GM12878 (cell line): ENCODE data around the gene CARD16. TPM values are rescaled to one million over a fixed set of nuclear protein-coding genes. Genes with fewer than 3 reads are reported as not detected.

Source experiments
- ATAC-seq: fragments of 200-7000 bp; cut with Tn5 transposase; 3 replicates; pipeline ENCODE4 v1.9.1; 2020; ENCODE audit warnings: mild to moderate bottlenecking, moderate library complexity
- BruUV-seq: library from RNA; stranded (reverse); fragments of 400-500 nt; replicated peaks from 2 replicates; lab custom pipeline; 2021; lab: Mats Ljungman, UMichigan
- CTCF ChIA-PET: fragments of 300-600 bp; sonication (Branson Sonifier 250); formaldehyde crosslinking; extraction: SDS; loops from one replicate; lab custom pipeline; 2021; ENCODE audit warnings: inconsistent platforms; lab: Yijun Ruan, JAX
- POLR2A ChIA-PET: fragments of 350-600 bp; formaldehyde crosslinking; extraction: SDS; loops from one replicate; lab custom pipeline; 2021; ENCODE audit warnings: inconsistent platforms; lab: Charles Lee
- RAD21 ChIA-PET: fragments of 300-600 bp; sonication (Branson Sonifier 250); formaldehyde crosslinking; loops from one replicate; lab custom pipeline; 2023; ENCODE audit warnings: antibody characterized with exemption; ENCODE audit not compliant: unreplicated experiment; lab: Charles Lee
- SMC1A ChIA-PET: fragments of 300-600 bp; sonication (Branson Sonifier 250); formaldehyde crosslinking; loops from one replicate; lab custom pipeline; 2023; ENCODE audit not compliant: unreplicated experiment, uncharacterized antibody; lab: Charles Lee
- DNase-seq: peaks from one replicate; pipeline ENCODE4 v3.0.0-alpha.2; 2011; ENCODE audit warnings: low read depth, low spot score
- FAIRE-seq: peaks from 3 replicates; lab custom pipeline; 2011; peaks lifted over from hg19 to GRCh38; lab: Jason Lieb, UNC
- H2AFZ ChIP-seq: 2 replicates; pipeline ENCODE4 v1.6.0; 2011; ENCODE audit warnings: low read depth, low read length, control low read depth; ENCODE audit not compliant: control insufficient read depth
- H3K27ac ChIP-seq: 2 replicates; pipeline ENCODE4 v1.5.1; 2011; ENCODE audit warnings: control low read depth; ENCODE audit not compliant: control insufficient read depth, insufficient read depth
- H3K27me3 ChIP-seq, 2 experiments: replicated peaks in 1 of 2; 2 replicates each; pipeline versions ENCODE4 v1.6.0 to v1.6.1; 2011; ENCODE audit warnings: low read length in 1 of 2; ENCODE audit not compliant: control insufficient read depth in 2 of 2, insufficient read depth in 2 of 2
- H3K36me3 ChIP-seq, 2 experiments: 2 replicates each; pipeline ENCODE4 v1.5.1; 2011; ENCODE audit warnings: low read length in 1 of 2; ENCODE audit not compliant: control insufficient read depth in 2 of 2, insufficient read depth in 2 of 2
- H3K4me1 ChIP-seq: 2 replicates; pipeline ENCODE4 v1.6.1; 2011; ENCODE audit warnings: mild to moderate bottlenecking, low read length, moderate library complexity, mixed read lengths; ENCODE audit not compliant: control insufficient read depth, insufficient read depth
- H3K4me2 ChIP-seq: 2 replicates; pipeline ENCODE4 v1.6.0; 2011; ENCODE audit warnings: control low read depth; ENCODE audit not compliant: control insufficient read depth, insufficient read depth
- H3K4me3 ChIP-seq: fragments of 200-600 bp; sonication (generic); 2 replicates; pipeline ENCODE4 v1.5.1; 2016
- H3K79me2 ChIP-seq: 2 replicates; pipeline ENCODE4 v1.6.0; 2011; ENCODE audit warnings: low read length; ENCODE audit not compliant: control insufficient read depth, insufficient read depth
- H3K9ac ChIP-seq: 2 replicates; pipeline ENCODE4 v1.8.0; 2011; ENCODE audit warnings: low read length, control low read depth, mixed read lengths; ENCODE audit not compliant: control insufficient read depth, insufficient read depth
- H3K9me3 ChIP-seq: replicated peaks from 3 replicates; pipeline ENCODE4 v1.5.1; 2011; ENCODE audit warnings: mild to moderate bottlenecking, low read length; ENCODE audit not compliant: control insufficient read depth, insufficient read depth
- H4K20me1 ChIP-seq: 2 replicates; pipeline ENCODE4 v1.6.0; 2011; ENCODE audit not compliant: control insufficient read depth, insufficient read depth
- BMI1 ChIP-seq: fragments of 450-650 bp; IDR thresholded peaks from 2 replicates; pipeline ENCODE4 v1.6.1; 2016; ENCODE audit warnings: mild to moderate bottlenecking, moderate library complexity, borderline replicate concordance
- BRCA1 ChIP-seq: IDR thresholded peaks from 2 replicates; pipeline ENCODE4 v1.6.1; 2011; ENCODE audit warnings: low read depth, low read length, improper control_type of control experiment
- GATAD2B ChIP-seq: fragments of 450-650 bp; conservative IDR thresholded peaks from 2 replicates; pipeline ENCODE4 v1.6.1; 2017; ENCODE audit warnings: low read depth, mild to moderate bottlenecking, moderate library complexity
- KLF5 ChIP-seq: fragments of 450-650 bp; IDR thresholded peaks from 2 replicates; pipeline ENCODE4 v1.6.1; 2014; ENCODE audit warnings: mild to moderate bottlenecking; ENCODE audit not compliant: partially characterized antibody
- PBX3 ChIP-seq: IDR thresholded peaks from 2 replicates; pipeline ENCODE4 v1.6.1; 2011; ENCODE audit warnings: mild to moderate bottlenecking, low read depth, low read length, moderate library complexity; ENCODE audit not compliant: insufficient replicate concordance
- POU2F2 ChIP-seq: IDR thresholded peaks from 3 replicates; pipeline ENCODE4 v1.6.1; 2011; ENCODE audit warnings: low read depth, mild to moderate bottlenecking, low read length, borderline replicate concordance
- RAD51 ChIP-seq: fragments of 450-650 bp; IDR thresholded peaks from 2 replicates; pipeline ENCODE4 v1.6.1; 2016; ENCODE audit warnings: moderate library complexity, mild to moderate bottlenecking, inconsistent platforms
- SMAD1 ChIP-seq: fragments of 450-650 bp; IDR thresholded peaks from 2 replicates; pipeline ENCODE4 v1.6.1; 2018; ENCODE audit warnings: mild to moderate bottlenecking, low read depth; ENCODE audit not compliant: partially characterized antibody
- SMARCA5 ChIP-seq: fragments of 450-650 bp; IDR thresholded peaks from 2 replicates; pipeline ENCODE4 v1.6.1; 2017; ENCODE audit warnings: mild to moderate bottlenecking
- SUPT20H ChIP-seq: IDR thresholded peaks from 2 replicates; pipeline ENCODE4 v1.6.1; 2011; ENCODE audit warnings: low read depth, mild to moderate bottlenecking, low read length, moderate library complexity, borderline replicate concordance; ENCODE audit not compliant: control insufficient read depth
- WRNIP1 ChIP-seq: IDR thresholded peaks from 2 replicates; pipeline ENCODE4 v1.6.1; 2011; ENCODE audit warnings: low read depth, low read length, improper control_type of control experiment, borderline replicate concordance
- ZSCAN29 ChIP-seq: fragments of 450-650 bp; IDR thresholded peaks from 2 replicates; pipeline ENCODE4 v1.6.1; 2017; ENCODE audit warnings: mild to moderate bottlenecking, moderate library complexity
- WGBS: methylation state at CpG from one replicate; pipeline ENCODE4 v1.1.6; 2016; ENCODE audit warnings: low lambda C conversion rate; ENCODE audit not compliant: insufficient replicate concordance, insufficient coverage; ENCODE audit errors: missing lambda C conversion rate; 5-methylcytosine and 5-hydroxymethylcytosine counted together
- in situ Hi-C: fragments of 300-500 bp; cut with MboI; formaldehyde crosslinking; loops from 9 replicates; pipeline ENCODE4 v1.14.3; 2018; ENCODE audit warnings: mixed read lengths
- intact Hi-C: fragments of 100-400 bp; cut with micrococcal nuclease; formaldehyde crosslinking; loops from one replicate; pipeline ENCODE4 v1.14.2; 2022; ENCODE audit not compliant: unreplicated experiment
- polyA plus RNA-seq, 11 experiments: library from polyadenylated mRNA; depleted of rRNA in 4 of 11; unstranded in 6 of 11; stranded (reverse) in 5 of 11; fragments of >200 nt; fragmentation: Nextera tagmentation in 4 of 11; fragmentation: Illumina TruSeq in 1 of 11; extraction: Ambion mirVana in 4 of 11; extraction: Trizol in 1 of 11; gene quantifications; 1 replicate in 1 of 11; 2 replicates in 10 of 11; pipeline versions ENCODE4 v1.2.1 to v1.2.3, GENCODE V29; 2011 to 2016; ENCODE audit warnings: inconsistent platforms in 2 of 11, missing spikeins in 2 of 11, low read depth in 1 of 11
- total RNA-seq, 4 experiments: library from RNA; depleted of rRNA in 3 of 4; stranded (reverse); fragments of >200 nt in 3 of 4; fragmentation: Illumina TruSeq in 1 of 4; extraction: Trizol in 1 of 4; gene quantifications; 2 replicates each; pipeline versions ENCODE4 v1.2.1 to v1.2.3, GENCODE V29; 2013 to 2021
- TF ChIP-seq, protein P1 (sequence below): fragments of 450-650 bp; IDR thresholded peaks from 2 replicates; pipeline ENCODE4 v1.6.1; 2017; ENCODE audit warnings: borderline replicate concordance
- TF ChIP-seq, protein P2 (sequence below): fragments of 450-650 bp; formaldehyde crosslinking; IDR thresholded peaks from 2 replicates; pipeline ENCODE4 v1.5.0; 2022; ENCODE audit warnings: mild to moderate bottlenecking, missing genetic modification characterization
- TF ChIP-seq, protein P3 (sequence below): fragments of 450-650 bp; IDR thresholded peaks from 2 replicates; pipeline ENCODE4 v1.6.1; 2018; ENCODE audit warnings: borderline replicate concordance, mild to moderate bottlenecking; ENCODE audit not compliant: partially characterized antibody

The CARD16 gene
- total and polyA plus RNA-seq, 10 of the 15 experiments (the other 5 are each of a cell fraction or from before 2014, with no cell fraction given): 11.8 to 76.3 (median 25.9) TPM

DNA sequence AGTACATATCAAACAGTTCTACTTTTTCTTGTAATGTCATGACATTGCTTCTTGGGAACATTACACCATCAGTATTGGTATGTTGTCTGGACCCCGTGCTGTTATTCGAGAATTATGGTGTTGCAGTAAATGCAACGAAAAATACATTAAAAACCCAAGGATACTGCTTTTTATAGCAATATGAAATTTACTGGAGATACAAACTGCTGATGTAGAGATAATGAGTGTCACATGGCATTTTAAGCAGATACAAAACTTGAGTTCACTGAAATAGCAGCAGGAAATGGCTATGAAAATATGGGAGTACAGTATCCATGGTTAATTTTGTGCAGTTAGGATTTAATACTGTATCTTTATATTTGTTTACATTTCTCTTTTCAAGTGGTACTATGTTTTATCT is 7.4 kb upstream of the CARD16 start:
- WGBS: 49% methylated on average over 3 of the region's 3 CpGs
- Histone ChIP-seq H3K79me2 (no peaks in the 10 kb centered on the region), H3K27me3 (no peaks in the 10 kb centered on the region; a peak in 1 of 4 replicates), H3K9ac (no peak overlapping the region), H3K4me1 (no peaks in the 10 kb centered on the region), H3K9me3 (no peaks in the 10 kb centered on the region), H3K27ac (no peak overlapping the region), H4K20me1 (no peaks in the 10 kb centered on the region), H2AFZ (no peak overlapping the region), H3K4me3 (no peak overlapping the region), H3K36me3 (no peaks in the 10 kb centered on the region), H3K4me2 (no peak overlapping the region)
- ChIA-PET POLR2A (no interaction called here), RAD21 (no interaction called here), SMC1A (interaction anchor here (0.6 to 1.6 kb wide), 2 partner anchors 29 to 44 kb away, joined by 3 read pairs; no protein-coding TSS in a partner anchor), CTCF (no interaction called here)
- intact Hi-C loops (no loop called here), in situ Hi-C loops (no loop called here)
- no peak for FAIRE-seq
- ATAC-seq: no peak
- BruUV-seq: no TSS peak
- DNase-seq: no peak
- TF ChIP-seq SMAD1 (no peak), BMI1 (no peak), PBX3 (no peak), POU2F2 (no peak), RAD51 (no peak), WRNIP1 (no peak), KLF5 (no peak), SUPT20H (no peak), GATAD2B (no peak), BRCA1 (no peak), SMARCA5 (no peak), ZSCAN29 (no peak)
- TF ChIP-seq, protein P1, sequence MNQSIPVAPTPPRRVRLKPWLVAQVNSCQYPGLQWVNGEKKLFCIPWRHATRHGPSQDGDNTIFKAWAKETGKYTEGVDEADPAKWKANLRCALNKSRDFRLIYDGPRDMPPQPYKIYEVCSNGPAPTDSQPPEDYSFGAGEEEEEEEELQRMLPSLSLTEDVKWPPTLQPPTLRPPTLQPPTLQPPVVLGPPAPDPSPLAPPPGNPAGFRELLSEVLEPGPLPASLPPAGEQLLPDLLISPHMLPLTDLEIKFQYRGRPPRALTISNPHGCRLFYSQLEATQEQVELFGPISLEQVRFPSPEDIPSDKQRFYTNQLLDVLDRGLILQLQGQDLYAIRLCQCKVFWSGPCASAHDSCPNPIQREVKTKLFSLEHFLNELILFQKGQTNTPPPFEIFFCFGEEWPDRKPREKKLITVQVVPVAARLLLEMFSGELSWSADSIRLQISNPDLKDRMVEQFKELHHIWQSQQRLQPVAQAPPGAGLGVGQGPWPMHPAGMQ: no peak
- TF ChIP-seq, protein P2, sequence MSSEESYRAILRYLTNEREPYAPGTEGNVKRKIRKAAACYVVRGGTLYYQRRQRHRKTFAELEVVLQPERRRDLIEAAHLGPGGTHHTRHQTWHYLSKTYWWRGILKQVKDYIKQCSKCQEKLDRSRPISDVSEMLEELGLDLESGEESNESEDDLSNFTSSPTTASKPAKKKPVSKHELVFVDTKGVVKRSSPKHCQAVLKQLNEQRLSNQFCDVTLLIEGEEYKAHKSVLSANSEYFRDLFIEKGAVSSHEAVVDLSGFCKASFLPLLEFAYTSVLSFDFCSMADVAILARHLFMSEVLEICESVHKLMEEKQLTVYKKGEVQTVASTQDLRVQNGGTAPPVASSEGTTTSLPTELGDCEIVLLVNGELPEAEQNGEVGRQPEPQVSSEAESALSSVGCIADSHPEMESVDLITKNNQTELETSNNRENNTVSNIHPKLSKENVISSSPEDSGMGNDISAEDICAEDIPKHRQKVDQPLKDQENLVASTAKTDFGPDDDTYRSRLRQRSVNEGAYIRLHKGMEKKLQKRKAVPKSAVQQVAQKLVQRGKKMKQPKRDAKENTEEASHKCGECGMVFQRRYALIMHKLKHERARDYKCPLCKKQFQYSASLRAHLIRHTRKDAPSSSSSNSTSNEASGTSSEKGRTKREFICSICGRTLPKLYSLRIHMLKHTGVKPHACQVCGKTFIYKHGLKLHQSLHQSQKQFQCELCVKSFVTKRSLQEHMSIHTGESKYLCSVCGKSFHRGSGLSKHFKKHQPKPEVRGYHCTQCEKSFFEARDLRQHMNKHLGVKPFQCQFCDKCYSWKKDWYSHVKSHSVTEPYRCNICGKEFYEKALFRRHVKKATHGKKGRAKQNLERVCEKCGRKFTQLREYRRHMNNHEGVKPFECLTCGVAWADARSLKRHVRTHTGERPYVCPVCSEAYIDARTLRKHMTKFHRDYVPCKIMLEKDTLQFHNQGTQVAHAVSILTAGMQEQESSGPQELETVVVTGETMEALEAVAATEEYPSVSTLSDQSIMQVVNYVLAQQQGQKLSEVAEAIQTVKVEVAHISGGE (CRISPR knock-in tag): no peak
- TF ChIP-seq, protein P3, sequence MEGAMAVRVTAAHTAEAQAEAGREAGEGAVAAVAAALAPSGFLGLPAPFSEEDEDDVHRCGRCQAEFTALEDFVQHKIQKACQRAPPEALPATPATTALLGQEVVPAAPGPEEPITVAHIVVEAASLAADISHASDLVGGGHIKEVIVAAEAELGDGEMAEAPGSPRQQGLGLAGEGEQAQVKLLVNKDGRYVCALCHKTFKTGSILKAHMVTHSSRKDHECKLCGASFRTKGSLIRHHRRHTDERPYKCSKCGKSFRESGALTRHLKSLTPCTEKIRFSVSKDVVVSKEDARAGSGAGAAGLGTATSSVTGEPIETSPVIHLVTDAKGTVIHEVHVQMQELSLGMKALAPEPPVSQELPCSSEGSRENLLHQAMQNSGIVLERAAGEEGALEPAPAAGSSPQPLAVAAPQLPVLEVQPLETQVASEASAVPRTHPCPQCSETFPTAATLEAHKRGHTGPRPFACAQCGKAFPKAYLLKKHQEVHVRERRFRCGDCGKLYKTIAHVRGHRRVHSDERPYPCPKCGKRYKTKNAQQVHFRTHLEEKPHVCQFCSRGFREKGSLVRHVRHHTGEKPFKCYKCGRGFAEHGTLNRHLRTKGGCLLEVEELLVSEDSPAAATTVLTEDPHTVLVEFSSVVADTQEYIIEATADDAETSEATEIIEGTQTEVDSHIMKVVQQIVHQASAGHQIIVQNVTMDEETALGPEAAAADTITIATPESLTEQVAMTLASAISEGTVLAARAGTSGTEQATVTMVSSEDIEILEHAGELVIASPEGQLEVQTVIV: no peak
